GM18498 (cell line): ENCODE measurements around the gene ITGB3BP.
"Not testable (repeated sequence)": the region's sequence is repeated elsewhere in the genome, so short reads cannot be mapped to it uniquely, and the experiment has no call there.

Experiments used
- ATAC-seq: cut with Tn5 transposase; IDR thresholded peaks from one replicate; pipeline ENCODE4 v1.9.1; 2021; ENCODE audit warnings: mild to moderate bottlenecking, moderate library complexity; ENCODE audit not compliant: unreplicated experiment

Gene ITGB3BP

GRCh38 chr1:63423649-63424048, 99.4 kb downstream of the ITGB3BP start:
- ATAC-seq = no peak

GRCh38 chr1:63420746-63421145, 102.3 kb downstream of the ITGB3BP start:
- not testable (repeated sequence) for ATAC-seq

GRCh38 chr1:63418101-63418500, 104.9 kb downstream of the ITGB3BP start:
- no peak for ATAC-seq

- ATAC-seq = no peak
Measured at GRCh38 chr1:63414691-63415365, 108.2 kb downstream of the ITGB3BP start.

DNA sequence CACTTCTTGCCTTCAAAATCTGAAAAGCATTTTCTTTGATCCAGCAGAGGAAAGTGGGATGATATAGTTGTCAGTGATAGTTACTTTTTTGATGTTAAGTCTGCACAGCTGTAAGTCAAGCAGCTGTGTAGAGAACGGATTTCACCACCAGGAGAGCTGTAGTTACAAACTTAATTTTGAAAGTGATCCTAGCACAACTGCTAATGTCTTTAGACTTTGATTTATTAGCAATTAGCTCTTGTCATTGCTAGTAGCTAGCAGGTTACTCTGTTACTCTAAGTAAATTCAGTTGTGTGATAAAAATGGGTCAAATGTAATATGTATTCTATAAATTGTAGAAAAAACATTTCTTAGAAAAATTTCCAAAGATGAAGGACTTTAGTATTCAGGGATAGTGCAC, 109.6 kb downstream of the ITGB3BP start:
- ATAC-seq = no peak

- ATAC-seq = no peak
Measured at GRCh38 chr1:63411066-63411465, 112.0 kb downstream of the ITGB3BP start.

GRCh38 chr1:63408331-63408730, 114.7 kb downstream of the ITGB3BP start:
- no peak for ATAC-seq

GRCh38 chr1:63407002-63407401, 116.0 kb downstream of the ITGB3BP start:
- no peak for ATAC-seq

DNA sequence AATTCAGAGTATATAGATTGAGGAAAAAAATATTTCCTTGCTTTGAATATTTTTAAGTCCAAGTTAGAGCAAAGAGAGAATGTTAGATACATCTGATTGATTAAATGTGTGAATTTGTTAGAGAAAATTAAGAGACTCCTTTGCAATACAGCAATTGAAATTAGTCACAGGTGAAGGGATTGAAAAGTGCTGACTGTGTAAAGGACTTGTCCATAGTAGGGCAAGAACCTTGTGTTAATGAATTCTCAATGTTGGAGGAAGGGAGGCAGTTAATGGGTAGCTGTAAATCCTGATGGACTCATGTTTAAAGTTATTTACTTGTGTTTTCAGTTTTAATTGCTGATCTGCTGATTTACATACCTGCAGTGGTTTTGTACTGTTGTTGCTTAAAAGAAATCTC, 117.0 kb downstream of the ITGB3BP start:
- ATAC-seq = no peak

DNA sequence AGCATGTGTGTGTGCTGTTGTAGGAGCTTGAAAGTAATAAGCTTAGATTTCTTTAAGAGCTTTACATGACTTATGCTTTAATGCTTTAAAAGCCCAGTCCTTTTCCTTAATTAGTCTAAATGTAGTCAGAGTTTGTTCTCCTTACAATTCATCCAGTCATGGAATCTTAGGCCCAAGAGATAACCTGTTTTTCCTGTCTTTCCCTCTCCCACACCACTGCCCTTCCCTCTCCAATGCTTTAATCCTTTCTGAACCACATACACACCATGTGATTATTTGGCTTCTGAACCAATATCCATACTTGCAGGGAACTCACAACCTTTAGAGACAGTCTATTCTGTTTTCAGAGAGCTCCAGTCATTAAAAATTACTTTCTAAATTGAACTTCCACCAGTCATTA, 118.0 kb downstream of the ITGB3BP start:
- no peak for ATAC-seq

DNA sequence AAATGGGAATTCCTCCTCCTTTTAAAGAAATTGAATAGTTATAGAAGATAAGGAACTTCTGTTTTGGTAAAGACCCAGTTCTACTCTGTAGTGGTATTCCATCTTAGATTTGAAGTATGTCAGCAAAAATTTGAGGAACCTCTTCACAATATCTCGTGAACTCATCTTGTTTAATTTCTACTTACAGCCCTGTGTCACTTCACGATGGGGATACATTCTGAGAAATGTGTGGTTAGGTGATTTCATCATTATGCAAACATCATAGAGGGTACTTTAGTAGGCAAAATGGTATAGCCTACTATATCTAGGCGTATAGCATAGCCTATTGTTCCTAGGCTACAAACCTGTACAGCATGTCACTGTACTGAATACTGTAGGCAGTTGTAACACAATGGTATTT, 119.6 kb downstream of the ITGB3BP start:
- ATAC-seq = no peak

GRCh38 chr1:63401945-63402344, 121.1 kb downstream of the ITGB3BP start:
- ATAC-seq = no peak
